ENCODE results near the gene HOXA13.

Gene HOXA13

DNA sequence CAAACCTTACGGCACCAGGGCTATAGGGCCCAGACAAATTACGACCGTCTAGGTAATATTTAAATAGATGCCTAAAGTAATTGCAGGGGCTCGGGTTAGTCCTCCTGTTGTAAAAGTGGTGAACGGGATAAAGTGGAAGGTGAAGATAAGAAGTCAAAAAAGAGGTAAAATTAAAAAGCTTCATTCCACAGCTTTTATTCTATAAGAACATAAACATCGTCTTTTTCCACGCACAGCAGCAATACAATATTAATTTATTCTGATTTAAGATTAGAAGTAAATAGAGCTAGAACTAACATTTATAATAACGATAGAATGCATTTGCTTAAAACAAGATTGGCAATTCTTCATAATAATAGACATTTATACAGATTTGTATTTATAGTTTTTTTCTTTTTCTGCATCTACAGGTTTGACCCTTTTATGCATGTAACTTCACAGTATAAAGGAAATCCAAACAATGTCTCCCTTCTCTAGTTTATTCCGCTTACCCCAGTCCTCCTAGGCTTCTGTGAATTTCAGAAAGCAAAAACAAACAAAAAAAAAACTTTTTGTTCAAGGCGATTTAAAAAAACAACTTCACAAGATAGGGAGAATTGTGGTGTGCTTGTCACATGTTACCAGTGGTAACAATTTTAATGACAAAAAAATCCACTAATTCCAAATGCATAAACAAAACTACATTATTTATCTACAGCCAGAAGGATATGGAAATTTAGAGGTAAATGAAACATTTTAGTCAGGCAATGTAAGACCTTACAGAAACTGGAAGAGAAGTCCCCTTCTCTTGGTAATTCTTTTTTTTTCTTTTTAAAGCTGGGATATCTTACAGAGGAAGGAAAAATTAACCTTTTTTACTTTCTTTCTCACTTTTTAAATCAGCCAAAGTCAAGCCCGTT lies 29.2 kb downstream of the HOXA13 start:
- DNase-seq (ENCODE audit: low read depth in 2 of 2): no peak

DNA sequence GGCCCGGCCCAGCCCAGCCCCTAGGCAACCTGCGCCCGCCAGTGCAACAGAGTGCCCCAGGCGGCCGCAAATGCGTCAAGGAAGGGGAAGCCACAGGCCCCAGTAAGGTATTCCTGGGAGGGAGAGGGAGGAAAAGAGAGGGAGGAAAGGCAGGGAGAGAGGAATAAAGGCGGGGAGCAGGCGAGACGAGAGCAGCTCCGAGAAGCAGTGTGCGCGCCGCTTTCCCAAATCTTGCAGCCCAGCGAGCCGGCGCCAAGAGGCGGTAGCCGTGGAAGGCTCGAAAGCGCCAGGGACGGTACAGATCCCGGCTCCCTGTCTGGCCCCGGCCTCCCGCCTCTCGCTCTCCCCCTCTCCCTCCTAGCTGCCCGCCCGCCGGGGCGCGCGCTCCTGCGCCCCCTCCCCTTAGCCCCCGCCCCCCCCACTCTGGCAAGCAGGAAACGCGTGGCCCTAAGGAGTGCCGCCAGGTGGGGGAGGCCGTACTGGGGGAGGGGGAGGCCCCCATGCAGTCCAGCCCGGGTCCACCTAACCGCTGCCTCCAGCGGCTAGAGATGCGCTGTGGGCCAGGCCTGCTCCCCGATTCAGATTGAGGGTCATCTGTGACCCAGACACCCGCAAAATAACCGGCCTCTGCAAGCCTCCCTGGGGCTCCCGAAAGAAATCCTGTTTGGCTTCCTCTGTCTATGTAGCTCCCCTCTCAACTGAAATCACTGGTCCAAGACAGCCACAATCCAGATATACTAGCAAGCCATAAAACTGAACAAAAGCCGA lies 30.0 kb downstream of the HOXA13 start:
- DNase-seq (ENCODE audit: low read depth in 2 of 2): no peak

- DNase-seq (ENCODE audit: low read depth in 2 of 2): no peak
Measured at GRCh38 chr7:27168265-27168947, 31.5 kb downstream of the HOXA13 start.

DNA sequence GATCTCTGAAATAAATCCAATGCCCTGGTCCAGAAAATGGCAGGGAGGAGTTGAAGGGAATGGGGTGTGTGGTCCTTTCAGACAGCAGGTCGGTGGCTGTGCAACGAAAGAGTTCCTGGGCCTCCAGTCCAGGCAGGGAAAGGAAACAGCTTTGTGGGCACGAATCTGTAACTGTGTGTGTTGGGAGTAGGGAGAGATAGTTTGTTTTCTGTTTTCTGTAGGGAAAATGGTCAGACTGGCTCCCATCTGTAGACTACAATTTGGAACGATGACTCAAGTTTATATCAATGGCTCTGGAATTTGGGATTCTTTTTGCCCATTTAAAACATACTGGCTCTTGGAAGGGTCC lies 32.0 kb downstream of the HOXA13 start:
- no peak for DNase-seq (ENCODE audit: low read depth in 2 of 2)

GRCh38 chr7:27166531-27167505 lies 33.1 kb downstream of the HOXA13 start:
- DNase-seq (ENCODE audit: low read depth in 2 of 2): no peak

DNA sequence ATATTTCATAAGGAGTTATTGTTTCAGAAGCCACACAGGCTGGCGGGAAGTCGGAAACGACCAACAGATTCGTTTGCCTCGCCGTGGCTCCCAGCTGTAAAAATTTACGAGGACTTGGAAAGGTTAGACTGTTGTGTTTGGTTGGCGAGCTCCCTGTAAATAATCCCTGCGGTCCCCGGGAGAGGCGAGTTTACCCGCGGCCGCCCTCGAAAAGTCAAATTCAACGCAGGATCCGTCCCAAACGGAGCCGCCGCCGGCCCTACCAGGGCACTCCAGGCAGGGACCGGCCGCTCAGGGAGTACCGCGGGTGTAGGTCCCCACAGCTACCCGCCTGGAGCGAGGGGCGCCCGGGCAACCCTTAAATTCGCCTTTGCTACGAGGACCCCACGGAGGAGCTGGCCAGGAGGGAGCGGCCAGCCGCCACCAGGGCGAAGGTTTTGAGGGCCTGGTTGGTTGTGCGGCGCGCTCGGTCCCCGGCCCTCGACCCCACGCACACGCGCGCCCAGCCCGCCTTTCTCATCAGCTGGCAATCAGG lies 33.8 kb downstream of the HOXA13 start:
- no peak for DNase-seq (ENCODE audit: low read depth in 2 of 2)

GRCh38 chr7:27165089-27165995 lies 34.5 kb downstream of the HOXA13 start, which contains the start of gene HOXA9:
TSS of gene HOXA9 (minus strand) at chr7:27165537. CDS start at chr7:27165457, 80 bp downstream.
- no peak for DNase-seq (ENCODE audit: low read depth in 2 of 2)

DNA sequence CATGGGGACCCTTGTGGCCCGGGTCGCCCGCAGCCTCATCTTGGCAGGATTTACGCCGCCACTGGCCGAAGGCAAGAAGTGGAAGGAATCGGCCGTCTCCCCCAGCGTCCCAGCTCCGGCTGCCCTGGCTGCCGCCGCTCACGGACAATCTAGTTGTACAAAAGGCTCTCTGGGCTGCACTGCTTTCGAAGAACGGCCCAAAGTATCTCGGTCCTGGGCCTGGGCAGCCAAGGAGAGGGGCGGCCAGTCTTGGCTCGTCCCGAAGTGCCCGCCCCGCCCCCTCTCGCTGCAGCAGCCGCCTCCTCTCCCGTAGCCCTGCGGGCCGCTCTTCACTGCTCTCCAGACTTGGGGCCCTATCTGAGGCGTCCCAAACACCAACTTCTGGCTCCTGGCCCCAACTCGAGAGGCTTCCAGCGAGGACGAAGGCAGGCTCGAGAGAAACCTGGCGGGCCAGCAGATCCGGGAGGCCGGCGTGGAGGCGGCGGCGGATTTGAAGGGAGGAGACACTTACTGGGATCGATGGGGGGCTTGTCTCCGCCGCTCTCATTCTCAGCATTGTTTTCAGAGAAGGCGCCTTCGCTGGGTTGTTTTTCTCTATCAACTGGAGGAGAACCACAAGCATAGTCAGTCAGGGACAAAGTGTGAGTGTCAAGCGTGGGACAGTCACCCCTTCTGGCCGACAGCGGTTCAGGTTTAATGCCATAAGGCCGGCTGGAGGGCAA lies 35.4 kb downstream of the HOXA13 start:
- DNase-seq (ENCODE audit: low read depth in 2 of 2): no peak

GRCh38 chr7:27164045-27164366 lies 35.9 kb downstream of the HOXA13 start:
- DNase-seq (ENCODE audit: low read depth in 2 of 2): no peak

DNA sequence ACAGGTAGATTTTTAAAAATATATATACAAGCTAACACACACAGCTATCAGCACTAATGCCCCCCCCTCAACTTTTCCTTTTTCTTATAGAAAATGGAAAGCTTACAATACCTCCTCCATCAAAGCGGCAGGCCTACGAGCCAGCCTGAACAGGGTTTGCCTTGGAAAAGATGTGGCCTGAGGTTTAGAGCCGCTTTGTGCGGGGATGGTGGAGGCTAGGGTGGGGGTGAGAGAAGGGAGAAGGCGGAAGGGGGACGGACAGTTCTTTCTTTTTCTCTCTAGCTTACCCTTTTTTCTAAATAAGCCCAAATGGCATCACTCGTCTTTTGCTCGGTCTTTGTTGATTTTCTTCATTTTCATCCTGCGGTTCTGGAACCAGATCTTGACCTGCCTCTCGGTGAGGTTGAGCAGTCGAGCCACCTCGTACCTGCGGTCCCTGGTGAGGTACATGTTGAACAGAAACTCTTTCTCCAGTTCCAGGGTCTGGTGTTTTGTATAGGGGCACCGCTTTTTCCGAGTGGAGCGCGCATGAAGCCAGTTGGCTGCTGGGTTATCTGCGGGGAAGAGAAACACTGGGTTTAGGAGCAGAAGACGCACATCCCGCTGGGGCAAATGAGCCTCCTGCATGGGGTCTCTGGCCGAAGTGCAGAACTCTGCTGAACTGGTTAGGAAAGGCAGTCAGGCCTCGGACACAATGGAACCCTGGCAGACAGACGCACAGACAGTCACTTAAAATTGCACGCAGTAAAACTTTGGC lies 36.4 kb downstream of the HOXA13 start:
- DNase-seq (ENCODE audit: low read depth in 2 of 2): no peak

- no peak for DNase-seq (ENCODE audit: low read depth in 2 of 2)
Measured at GRCh38 chr7:27162561-27163287, 37.2 kb downstream of the HOXA13 start.

DNA sequence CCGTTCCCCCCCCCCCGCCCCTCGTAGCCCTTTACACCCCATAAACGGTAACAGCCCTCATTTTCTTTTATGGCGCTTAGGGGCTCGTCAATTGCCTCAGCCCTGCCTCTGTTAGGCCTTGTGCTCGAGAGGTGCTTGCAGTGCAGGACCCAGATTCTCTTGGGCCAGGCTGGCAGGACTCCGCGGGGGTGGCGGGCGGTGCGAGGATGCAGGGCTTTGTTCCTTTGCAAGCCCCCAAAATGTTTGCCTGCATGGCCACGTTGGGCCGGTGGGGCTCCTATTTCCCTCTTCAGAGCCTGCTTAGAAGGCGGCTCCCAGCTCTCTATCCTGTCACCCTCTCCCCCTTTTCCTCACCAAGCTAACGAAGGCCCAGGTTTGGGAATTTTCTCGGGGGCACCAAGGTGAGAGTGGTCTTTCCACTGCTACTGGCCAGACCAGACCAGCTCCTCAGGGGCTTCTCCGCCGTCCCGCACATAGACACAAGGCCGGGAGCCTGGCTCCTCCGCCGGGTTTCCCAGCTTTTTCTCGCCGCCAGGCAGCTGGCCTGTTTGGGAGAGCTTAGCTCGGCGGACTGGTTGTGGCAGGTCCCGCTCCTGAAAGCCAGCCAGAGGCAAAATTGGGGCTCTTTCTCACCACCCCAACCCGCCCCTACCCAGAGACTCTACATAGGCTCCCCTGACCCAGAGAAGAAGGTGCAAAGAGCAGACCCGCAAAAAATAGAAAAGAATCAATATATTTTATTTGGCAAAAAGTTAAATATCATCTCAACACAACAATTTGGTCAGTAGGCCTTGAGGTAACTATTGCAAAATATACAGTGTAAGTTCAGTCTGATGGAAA lies 38.0 kb downstream of the HOXA13 start:
- no peak for DNase-seq (ENCODE audit: low read depth in 2 of 2)

DNA sequence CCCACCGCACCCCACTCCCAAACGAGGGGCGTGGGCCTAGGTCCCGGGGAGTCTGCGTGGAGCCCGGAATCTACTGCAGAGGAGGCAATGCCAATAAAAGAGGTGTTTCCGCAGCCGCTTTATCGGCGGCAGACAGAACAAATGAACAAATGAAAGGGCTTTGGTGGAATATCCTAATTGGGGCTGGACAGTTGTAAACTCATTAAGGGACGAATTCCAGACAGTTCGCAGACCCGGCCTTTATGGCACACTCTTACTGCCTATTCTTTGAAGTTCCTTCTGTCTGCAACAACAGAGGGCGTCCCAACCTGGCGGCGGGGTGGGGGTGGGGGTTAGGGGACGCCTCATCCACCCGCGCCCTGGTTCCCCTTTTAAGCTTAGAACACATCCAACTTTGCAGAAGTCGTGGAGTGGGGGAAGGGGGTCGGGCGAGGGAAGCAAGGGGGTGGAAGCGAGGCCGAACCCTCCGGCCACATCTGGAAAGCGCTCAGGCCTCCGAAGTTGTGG lies 38.6 kb downstream of the HOXA13 start:
- no peak for DNase-seq (ENCODE audit: low read depth in 2 of 2)

- DNase-seq (ENCODE audit: low read depth in 2 of 2): peak; percentile 81 to 84
Measured at GRCh38 chr7:27160546-27161213, 39.2 kb downstream of the HOXA13 start.

DNA sequence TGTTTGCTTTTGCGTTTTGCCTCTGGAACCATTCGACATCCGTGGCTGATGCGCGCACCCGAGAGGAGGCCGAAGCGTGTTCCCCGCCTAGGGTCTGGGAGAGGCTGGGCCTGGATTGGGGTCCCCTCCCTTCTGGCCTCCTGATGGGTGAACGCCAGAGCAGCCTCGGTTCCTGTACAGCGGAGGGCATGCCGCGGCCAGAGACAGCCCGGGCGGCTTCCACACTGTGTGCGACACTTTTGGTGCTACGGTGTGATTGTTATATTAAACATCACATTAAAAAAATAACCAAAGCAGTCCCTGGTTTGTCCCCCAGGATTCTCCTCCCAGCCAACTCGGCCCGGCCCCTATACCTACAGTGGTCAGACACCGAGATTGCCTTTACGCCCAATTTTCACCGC lies 39.7 kb downstream of the HOXA13 start:
- DNase-seq (ENCODE audit: low read depth in 2 of 2): no peak

Measured in activated CD4-positive, alpha-beta T cell treated with anti-CD3 and anti-CD28 coated beads for 24 hours (primary cell).